Activated T-cell treated with anti-CD3 and anti-CD28 coated beads for 48 hours (primary cell): Measurements from ENCODE around the gene PLEKHH1.

Source experiments
- DNase-seq: peaks from one replicate; pipeline ENCODE4 v3.0.0-alpha.2; 2020; ENCODE audit warnings: low read depth

Gene PLEKHH1

GRCh38 chr14:67510836-67511235, 22.3 kb upstream of the PLEKHH1 start:
- no peak for DNase-seq

- no peak for DNase-seq
Measured at GRCh38 chr14:67512463-67513310, 20.4 kb upstream of the PLEKHH1 start.

GRCh38 chr14:67513631-67514108, 19.4 kb upstream of the PLEKHH1 start:
- DNase-seq = no peak

- no peak for DNase-seq
Measured at GRCh38 chr14:67514203-67514607, 18.9 kb upstream of the PLEKHH1 start.

- DNase-seq = peak; percentile 18
Measured at GRCh38 chr14:67514650-67515385, 18.3 kb upstream of the PLEKHH1 start.

GRCh38 chr14:67515386-67516079, 17.6 kb upstream of the PLEKHH1 start:
- peak; percentile 41 for DNase-seq

- DNase-seq = no peak
Measured at GRCh38 chr14:67516676-67517075, 16.4 kb upstream of the PLEKHH1 start.

GRCh38 chr14:67517083-67517482, 16.0 kb upstream of the PLEKHH1 start:
- no peak for DNase-seq

GRCh38 chr14:67519406-67519805, 13.7 kb upstream of the PLEKHH1 start:
- DNase-seq = no peak

- DNase-seq = no peak
Measured at GRCh38 chr14:67520482-67520881, 12.6 kb upstream of the PLEKHH1 start.

- DNase-seq = no peak
Measured at GRCh38 chr14:67522270-67522669, 10.8 kb upstream of the PLEKHH1 start.

GRCh38 chr14:67523764-67524633, 9.1 kb upstream of the PLEKHH1 start:
- DNase-seq = no peak

GRCh38 chr14:67524634-67524963, 8.5 kb upstream of the PLEKHH1 start:
- DNase-seq = no peak

- no peak for DNase-seq
Measured at GRCh38 chr14:67525389-67525788, 7.7 kb upstream of the PLEKHH1 start.

- no peak for DNase-seq
Measured at GRCh38 chr14:67526181-67526580, 6.9 kb upstream of the PLEKHH1 start.

GRCh38 chr14:67526676-67527459, 6.2 kb upstream of the PLEKHH1 start:
- peak; percentile 8 for DNase-seq

- no peak for DNase-seq
Measured at GRCh38 chr14:67527756-67528155, 5.3 kb upstream of the PLEKHH1 start.

GRCh38 chr14:67528276-67528675, 4.8 kb upstream of the PLEKHH1 start:
- DNase-seq = no peak

- no peak for DNase-seq
Measured at GRCh38 chr14:67529947-67530935, 2.8 kb upstream of the PLEKHH1 start.

- no peak for DNase-seq
Measured at GRCh38 chr14:67532606-67532997, 488 bp upstream of the PLEKHH1 start.
